ENCODE results near the gene CXCL17. TPM values are rescaled to one million over a fixed set of nuclear protein-coding genes. Genes with fewer than 3 reads are reported as not detected.

Gene CXCL17
- total RNA-seq, 1 donor from 2014 or later = 159 TPM

DNA sequence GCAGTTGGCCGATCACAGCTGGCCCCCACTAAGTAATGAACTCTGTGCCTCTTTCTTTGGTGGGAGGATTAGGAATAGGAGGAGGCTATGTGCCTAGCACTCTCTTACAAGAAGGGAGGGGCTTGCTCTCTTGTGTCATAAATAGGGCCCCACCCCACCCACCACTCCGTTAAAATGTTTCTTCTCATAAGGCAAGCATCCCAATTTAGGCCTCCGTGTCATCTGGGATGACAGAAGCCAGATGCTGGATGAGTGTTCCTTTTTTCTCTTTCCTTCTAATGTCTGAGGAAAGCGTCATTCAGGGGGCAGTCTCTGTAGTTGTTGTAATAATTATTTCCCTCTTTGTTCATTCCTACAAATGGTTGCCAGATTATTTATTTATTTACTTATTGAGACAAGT lies 15.4 kb downstream of the CXCL17 start, which contains the start of gene LIPE:
LIPE (minus strand) TSS at position 76 of the 400 bp plus-strand sequence. CDS start 239 bp downstream, outside the sequence.
- H3K36me3 ChIP-seq = peaks cover 6% of the 10 kb centered on the region
- peaks cover 20% of the 10 kb centered on the region for H3K4me1 ChIP-seq
- intact Hi-C loops (cut with DNase I) = no loop called here
- no peak within 1 kb of the TSS for H3K4me3 ChIP-seq
- ATAC-seq (no peak), DNase-seq (no peak)
- no peak for TF ChIP-seq CTCF (IDR thresholded peaks at IDR 0.05)
- peaks cover 5% of the 10 kb centered on the region for H3K27me3 ChIP-seq (ENCODE audit: low read depth)
- H3K9me3 ChIP-seq = no peaks in the 10 kb centered on the region
- H3K27ac ChIP-seq = no peak within 1 kb of the TSS

GRCh38 chr19:42426643-42427042 lies 16.1 kb downstream of the CXCL17 start:
- Histone ChIP-seq H3K4me1 (peaks cover 27% of the 10 kb centered on the region), H3K4me3 (no peak overlapping the region), H3K27ac (no peak overlapping the region), H3K36me3 (peaks cover 6% of the 10 kb centered on the region), H3K9me3 (no peaks in the 10 kb centered on the region), H3K27me3 (ENCODE audit: low read depth) (peaks cover 5% of the 10 kb centered on the region)
- intact Hi-C loops (cut with DNase I) = no loop called here
- no peak for TF ChIP-seq CTCF (IDR thresholded peaks at IDR 0.05)
- DNase-seq = no peak
- no peak for ATAC-seq

DNA sequence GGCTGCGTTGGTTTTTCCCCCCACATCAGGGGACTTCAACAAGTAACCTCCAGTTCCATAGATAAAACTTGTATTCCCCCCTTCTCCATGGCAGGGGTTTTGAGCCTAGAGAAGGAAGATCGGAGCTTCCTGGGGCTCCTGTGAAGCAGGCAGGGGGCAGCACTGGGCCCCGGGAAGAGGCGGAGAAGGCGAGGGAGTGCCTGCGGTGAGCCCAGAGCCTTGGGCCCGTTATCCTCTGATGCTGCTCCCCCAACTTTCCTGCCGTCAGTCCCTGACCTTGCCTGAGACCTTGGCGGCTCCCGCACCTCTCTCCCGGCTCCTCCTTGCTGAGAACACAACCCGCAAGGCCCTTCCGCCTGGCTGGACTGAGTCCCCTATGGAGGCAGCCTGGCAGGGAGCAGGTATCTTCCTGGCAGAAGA lies 18.0 kb downstream of the CXCL17 start:
- peaks cover 6% of the 10 kb centered on the region for H3K36me3 ChIP-seq
- no peak for DNase-seq
- no peak for TF ChIP-seq CTCF (IDR thresholded peaks at IDR 0.05)

GRCh38 chr19:42424345-42424707 lies 18.4 kb downstream of the CXCL17 start:
- ATAC-seq (no peak), DNase-seq (no peak)
- peaks cover 43% of the 10 kb centered on the region for H3K4me1 ChIP-seq
- peak overlapping the region; percentile 67 for H3K4me3 ChIP-seq
- peaks cover 6% of the 10 kb centered on the region for H3K36me3 ChIP-seq
- H3K9me3 ChIP-seq = no peaks in the 10 kb centered on the region
- H3K27me3 ChIP-seq (ENCODE audit: low read depth) = peaks cover 5% of the 10 kb centered on the region
- H3K27ac ChIP-seq = no peak overlapping the region
- intact Hi-C loops (cut with DNase I) = no loop called here
- no peak for TF ChIP-seq CTCF (IDR thresholded peaks at IDR 0.05)

More for the DNA sequence above, 18.0 kb downstream of the CXCL17 start:
- H3K9me3 ChIP-seq = no peaks in the 10 kb centered on the region
- H3K27me3 ChIP-seq (ENCODE audit: low read depth) = peaks cover 5% of the 10 kb centered on the region
- intact Hi-C loops (cut with DNase I) = no loop called here
- no peak overlapping the region for H3K4me3 ChIP-seq
- no peak overlapping the region for H3K27ac ChIP-seq
- no peak for ATAC-seq
- H3K4me1 ChIP-seq = peaks cover 43% of the 10 kb centered on the region

DNA sequence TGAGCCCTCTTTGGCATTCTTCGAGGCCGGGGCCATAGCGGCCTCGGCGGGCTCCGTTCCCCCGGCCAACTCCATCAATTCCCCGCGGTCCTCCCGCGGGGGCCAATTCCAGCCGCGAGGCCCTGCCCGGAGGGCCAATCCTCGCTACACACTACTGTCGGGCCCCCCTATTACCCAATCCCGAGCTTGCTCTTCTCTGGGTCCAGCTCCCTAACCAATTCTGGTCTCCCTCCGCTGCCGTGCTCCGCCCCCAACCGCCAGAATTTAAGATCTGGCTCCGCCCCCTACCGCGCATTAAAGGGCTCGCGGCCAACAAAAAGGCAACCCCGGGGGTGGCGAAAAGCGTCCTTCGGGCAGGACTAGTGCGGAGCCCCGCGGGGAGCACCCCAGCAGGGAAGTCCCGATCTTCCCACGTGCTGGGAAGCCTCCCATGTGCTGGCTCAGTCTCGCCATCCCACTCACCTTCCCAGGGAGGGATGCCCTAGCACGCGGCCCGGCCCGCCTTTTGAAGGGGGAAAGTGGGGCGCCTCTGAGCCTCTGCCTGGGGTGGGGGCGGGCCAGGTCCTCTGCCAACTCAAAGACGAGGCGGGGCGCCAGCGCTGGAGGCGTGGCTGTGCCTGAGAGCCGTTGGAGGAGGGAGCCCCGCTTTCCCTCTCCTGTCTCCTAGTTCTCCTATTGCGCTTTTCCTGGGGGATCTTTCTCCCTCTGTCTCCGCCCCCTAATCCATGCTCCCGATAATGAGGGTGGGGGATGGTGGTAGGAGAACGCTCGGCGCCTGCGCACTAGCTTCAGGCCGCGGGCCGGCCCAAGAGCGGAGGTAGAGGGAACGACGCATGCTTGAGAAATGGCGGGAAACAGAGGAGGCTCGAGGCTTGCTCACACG lies 19.0 kb downstream of the CXCL17 start:
- Histone ChIP-seq H3K4me3 (peak overlapping the region; percentile 67), H3K9me3 (no peaks in the 10 kb centered on the region), H3K4me1 (peaks cover 43% of the 10 kb centered on the region), H3K36me3 (peaks cover 6% of the 10 kb centered on the region), H3K27me3 (ENCODE audit: low read depth) (peaks cover 5% of the 10 kb centered on the region), H3K27ac (peak overlapping the region; percentile 53)
- no peak for TF ChIP-seq CTCF (IDR thresholded peaks at IDR 0.05)
- ATAC-seq (peak; percentile 95), DNase-seq (peak; percentile 88)
- intact Hi-C loops (cut with DNase I) = no loop called here
